ENCODE data around the gene GBE1. TPM values are rescaled to one million over a fixed set of nuclear protein-coding genes. Genes with fewer than 3 reads are reported as not detected.

Gene GBE1
- total RNA-seq, 1 donor from 2014 or later = 102 TPM

DNA sequence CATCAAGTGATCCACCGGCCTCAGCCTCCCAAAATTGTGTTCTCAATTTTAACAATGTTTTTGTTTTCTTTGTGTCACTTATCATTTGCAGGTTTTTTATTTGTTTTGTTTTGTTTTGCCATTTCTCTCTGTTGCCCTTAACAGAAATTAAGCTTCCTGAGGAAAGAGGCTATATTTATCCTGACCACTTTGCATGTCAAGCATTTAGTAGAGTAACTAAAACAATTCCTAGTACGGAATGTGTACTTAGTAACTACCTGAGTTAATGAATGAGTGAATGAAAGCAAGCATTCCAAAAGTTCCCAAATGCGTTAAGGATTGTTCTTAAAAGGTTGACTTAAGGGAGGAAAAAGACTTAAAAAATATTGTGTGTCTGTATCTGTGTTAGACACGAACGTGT lies 193.1 kb downstream of the GBE1 start:
- DNase-seq (ENCODE audit: low spot score) = no peak
- intact Hi-C loops (cut with DNase I) = no loop called here

DNA sequence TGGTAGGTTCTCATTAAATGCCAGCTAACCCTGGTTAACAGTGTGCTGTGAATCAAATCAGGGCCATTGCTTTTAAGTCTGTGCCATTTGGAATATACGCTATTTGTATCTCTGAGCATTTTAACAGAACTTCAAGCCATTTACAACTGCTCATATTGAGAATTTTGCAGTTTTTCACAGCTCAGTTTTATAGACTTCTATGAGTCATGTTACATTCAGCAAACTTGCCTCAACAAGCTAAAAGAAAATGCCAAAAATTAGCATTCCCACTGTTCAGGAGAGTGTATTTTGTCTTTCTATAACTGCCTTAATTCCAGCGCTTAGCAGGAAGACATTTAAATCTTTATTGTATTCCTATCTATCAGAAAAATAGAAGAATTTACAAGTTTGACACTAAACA lies 196.4 kb downstream of the GBE1 start:
- intact Hi-C loops (cut with DNase I) = no loop called here
- DNase-seq (ENCODE audit: low spot score) = no peak

DNA sequence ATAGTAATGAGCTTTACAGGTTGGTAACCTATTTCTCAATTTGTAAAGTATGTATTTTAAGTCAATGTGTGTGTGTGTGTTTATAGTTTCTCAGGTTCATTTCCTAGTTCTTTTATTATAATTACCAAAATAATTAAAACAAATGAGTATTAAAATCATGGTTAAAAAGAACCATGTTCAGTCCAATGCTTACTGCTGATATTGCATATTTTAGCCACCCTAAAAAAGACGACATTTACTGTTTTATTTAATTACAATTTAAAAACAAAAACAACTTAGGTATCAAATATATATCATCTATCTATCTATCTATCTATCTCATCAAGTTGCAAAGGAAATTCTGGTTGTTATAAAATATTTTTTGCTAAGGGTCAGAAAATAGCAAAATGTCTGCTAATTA lies 203.3 kb downstream of the GBE1 start:
- DNase-seq (ENCODE audit: low spot score) = no peak
- intact Hi-C loops (cut with DNase I) = no loop called here

GRCh38 chr3:81554801-81555200 lies 206.6 kb downstream of the GBE1 start:
- intact Hi-C loops (cut with DNase I) = no loop called here
- DNase-seq (ENCODE audit: low spot score) = no peak

GRCh38 chr3:81554388-81554787 lies 207.1 kb downstream of the GBE1 start:
- intact Hi-C loops (cut with DNase I) = no loop called here
- DNase-seq (ENCODE audit: low spot score) = no peak

DNA sequence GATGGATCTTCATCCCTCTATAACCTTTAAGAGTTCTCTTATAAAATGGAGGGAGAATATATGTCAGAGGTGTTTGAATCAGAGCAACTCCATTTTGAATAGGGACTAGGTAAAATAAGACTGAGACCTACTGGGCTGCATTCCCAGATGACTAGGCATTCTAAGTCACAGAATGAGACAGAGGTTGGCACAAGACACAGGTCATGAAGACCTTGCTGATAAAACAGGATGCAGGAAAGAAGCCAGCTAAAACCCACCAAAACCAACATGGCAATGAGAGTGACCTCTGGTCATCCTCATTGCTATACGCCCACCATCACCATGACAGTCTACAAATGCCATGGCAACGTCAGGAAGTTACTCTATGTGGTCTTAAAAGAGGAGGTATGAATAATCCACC lies 211.0 kb downstream of the GBE1 start:
- intact Hi-C loops (cut with DNase I) = no loop called here
- no peak for DNase-seq (ENCODE audit: low spot score)

- intact Hi-C loops (cut with DNase I) = no loop called here
- DNase-seq (ENCODE audit: low spot score) = no peak
Observed at GRCh38 chr3:81549831-81550230, 211.6 kb downstream of the GBE1 start.

GRCh38 chr3:81549388-81549787 lies 212.1 kb downstream of the GBE1 start:
- no peak for DNase-seq (ENCODE audit: low spot score)
- intact Hi-C loops (cut with DNase I) = no loop called here

- intact Hi-C loops (cut with DNase I) = no loop called here
- no peak for DNase-seq (ENCODE audit: low spot score)
Observed at GRCh38 chr3:81545572-81545971, 215.9 kb downstream of the GBE1 start.

DNA sequence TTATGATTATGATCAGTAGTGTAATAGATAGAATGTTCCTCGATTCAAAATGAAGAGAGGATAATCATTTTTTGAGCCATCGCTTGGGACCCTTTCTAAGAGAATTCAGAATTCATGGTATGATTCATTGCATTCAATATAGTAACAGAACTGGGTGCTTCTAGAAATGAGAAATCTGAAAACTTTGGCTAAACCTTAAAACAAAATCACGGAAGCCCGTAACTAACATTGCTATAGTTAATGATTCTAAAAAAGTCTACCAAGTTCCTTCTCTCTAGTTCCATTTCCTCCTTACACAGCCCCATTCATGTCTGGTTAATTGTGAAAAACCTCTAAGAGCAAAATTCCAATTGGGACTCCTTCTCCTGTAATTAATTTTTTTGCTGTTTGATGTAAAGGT lies 217.1 kb downstream of the GBE1 start:
- intact Hi-C loops (cut with DNase I) = no loop called here
- no peak for DNase-seq (ENCODE audit: low spot score)

DNA sequence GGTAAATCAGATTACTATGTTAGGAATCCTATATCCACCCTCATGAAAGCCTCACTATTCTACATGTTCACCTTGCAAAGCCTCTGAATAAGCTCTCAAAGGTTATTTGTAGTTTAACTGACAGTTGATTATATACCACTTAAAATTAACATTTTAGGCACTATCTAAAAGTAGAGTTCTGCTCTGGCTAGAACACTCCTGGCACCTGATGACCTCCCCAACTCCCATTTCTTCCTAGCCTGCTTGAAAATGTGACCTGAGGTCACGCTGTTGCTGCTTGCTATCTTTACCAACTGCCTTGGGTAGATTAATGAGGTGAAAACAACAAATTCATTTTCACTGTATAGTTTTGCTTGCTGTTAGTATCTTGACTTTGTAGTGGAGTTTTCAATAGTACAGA lies 220.7 kb downstream of the GBE1 start:
- no peak for DNase-seq (ENCODE audit: low spot score)
- intact Hi-C loops (cut with DNase I) = no loop called here

DNA sequence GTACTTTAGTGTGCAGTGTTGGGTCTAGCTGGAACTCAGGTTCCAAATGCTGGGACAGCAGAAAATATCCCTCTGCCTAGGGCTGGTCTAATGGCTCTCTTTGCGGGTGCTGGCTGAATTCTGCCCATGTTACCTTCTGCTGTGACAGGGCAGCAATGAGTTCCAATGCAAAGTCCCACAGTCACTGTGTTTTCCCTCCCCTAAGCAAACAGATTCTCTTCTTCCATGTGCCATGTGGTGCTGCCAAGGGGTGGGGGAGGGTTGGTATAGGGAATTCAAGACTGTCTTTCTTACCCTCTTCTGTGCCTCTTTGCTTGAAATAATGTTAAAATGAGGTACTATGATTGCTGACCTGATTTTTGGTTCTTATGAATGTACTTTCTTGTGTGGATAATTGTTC lies 229.6 kb downstream of the GBE1 start:
- intact Hi-C loops (cut with DNase I) = no loop called here
- DNase-seq (ENCODE audit: low spot score) = no peak

DNA sequence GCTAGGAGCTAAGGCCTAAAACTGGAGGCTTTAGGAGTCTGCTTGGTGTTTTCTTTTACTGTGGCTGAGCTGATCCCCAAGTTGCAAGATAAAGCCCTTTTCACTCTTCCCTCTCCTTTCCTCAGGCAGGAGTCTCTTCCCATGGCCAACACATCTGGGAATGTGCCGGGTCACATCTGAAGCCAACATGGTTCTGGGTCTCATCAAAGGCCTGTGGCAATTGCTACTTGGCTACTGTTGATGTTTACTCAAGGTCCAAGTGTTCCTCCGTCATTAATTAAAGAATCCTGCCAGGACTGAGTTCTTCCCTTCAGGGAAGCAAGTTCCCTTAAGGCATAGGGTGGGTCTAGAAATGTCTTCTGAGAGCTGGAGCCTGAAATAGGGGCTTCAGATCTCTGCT lies 230.2 kb downstream of the GBE1 start:
- DNase-seq (ENCODE audit: low spot score) = no peak
- intact Hi-C loops (cut with DNase I) = no loop called here

- intact Hi-C loops (cut with DNase I) = no loop called here
- DNase-seq (ENCODE audit: low spot score) = no peak
Observed at GRCh38 chr3:81530180-81530939, 231.1 kb downstream of the GBE1 start.

DNA sequence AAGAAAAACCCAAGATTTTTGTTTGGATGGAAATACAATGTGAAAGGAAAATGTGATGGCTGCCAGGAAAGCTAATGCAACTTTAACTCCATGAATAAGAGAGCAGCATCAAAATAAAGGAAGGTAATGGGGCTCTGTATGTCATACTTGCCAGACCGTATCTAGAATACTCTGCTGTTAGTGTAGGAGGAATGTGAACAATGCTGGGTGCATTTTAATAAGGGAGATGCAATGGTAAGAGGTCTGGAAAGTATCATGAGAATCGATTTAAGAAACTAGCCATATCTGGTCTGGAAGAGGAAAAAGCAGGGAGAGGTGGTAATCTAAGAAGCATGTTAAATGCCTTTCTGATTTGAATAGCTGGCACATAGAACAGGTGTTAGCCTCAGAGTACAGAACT lies 239.6 kb downstream of the GBE1 start:
- intact Hi-C loops (cut with DNase I) = no loop called here
- DNase-seq (ENCODE audit: low spot score) = no peak

DNA sequence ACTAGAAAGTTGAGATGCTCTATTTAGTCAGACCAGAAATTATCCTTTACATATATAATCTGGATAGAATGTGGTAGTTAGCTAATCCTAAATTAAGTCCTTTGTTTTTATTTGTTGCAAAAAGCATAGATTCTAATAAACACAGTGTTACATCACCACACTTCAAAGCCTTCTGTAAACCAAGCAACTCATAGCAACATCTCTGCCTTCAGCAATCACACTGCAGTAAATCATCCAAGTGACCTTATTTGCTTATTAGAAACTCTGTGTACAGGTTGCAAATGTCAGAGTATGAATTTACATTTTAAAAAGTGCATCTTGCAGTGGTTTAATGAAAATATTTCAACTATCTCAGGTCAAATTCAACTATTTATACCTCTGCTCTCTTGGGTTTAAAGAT lies 242.5 kb downstream of the GBE1 start:
- no peak for DNase-seq (ENCODE audit: low spot score)
- intact Hi-C loops (cut with DNase I) = no loop called here

- intact Hi-C loops (cut with DNase I) = no loop called here
- DNase-seq (ENCODE audit: low spot score) = no peak
Observed at GRCh38 chr3:81516042-81516441, 245.4 kb downstream of the GBE1 start.

DNA sequence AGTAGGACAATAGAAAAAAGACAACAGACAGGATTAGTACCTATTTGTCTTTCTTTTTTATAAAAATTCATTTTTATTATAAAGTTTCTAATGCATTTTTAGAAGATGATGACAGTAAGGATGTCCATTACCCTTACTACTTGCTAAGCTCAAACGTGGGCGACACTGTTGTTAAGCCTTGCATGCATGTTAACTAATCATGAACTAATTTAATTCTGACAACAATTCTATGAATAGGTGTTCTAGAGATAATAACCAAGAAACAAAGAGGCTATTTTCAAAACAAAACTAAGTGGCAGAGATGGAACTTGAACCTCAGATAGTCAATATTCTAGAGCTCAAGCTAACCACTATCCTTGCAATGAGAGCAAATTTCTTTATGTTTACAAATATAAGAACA lies 247.9 kb downstream of the GBE1 start:
- DNase-seq (ENCODE audit: low spot score) = no peak
- intact Hi-C loops (cut with DNase I) = no loop called here

DNA sequence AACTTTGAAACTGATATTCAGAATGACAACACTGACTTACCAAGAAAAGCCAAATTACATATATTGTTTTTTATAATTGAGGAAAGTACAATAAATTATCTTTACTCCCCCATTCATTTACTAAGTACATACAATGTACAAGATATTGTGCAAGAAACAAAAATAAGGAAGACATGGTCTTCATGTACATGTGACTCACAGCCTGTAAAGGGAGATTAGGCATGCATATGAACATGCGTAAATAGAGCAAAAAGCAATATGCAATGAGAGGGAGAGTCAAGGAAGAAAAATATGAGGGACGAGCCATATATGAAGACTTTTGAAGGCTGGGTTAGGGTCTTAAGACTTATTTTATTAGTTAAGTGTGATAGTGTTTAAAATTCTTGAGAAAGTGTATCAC lies 258.4 kb downstream of the GBE1 start:
- intact Hi-C loops (cut with DNase I) = no loop called here
- no peak for DNase-seq (ENCODE audit: low spot score)

- intact Hi-C loops (cut with DNase I) = no loop called here
- no peak for DNase-seq (ENCODE audit: low spot score)
Observed at GRCh38 chr3:81502236-81502635, 259.2 kb downstream of the GBE1 start.

DNA sequence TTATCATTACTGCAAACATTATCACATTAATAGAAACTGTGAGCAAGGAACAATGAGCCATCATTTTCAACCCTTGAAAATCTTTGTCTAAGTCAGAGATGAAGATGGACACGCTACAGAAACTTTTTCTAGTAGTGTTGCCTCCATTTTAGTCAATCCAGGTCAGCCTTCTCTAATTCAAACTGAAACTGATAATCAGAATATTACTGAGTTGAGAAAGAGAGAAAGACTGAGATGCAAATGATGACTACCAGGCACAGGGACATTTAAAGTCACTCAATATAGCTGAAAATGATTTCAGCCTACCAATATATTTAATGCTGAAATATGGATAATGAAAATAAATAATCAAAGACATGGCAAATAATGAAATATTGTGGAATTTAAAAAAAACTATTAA lies 261.4 kb downstream of the GBE1 start:
- intact Hi-C loops (cut with DNase I) = no loop called here
- DNase-seq (ENCODE audit: low spot score) = no peak

- intact Hi-C loops (cut with DNase I) = no loop called here
- DNase-seq (ENCODE audit: low spot score) = no peak
Observed at GRCh38 chr3:81497572-81498251, 263.7 kb downstream of the GBE1 start.

Measured in cardiac septum (tissue), 1 donor.